Cardiac muscle cell (in vitro differentiated cells and primary cell): ENCODE results near the gene ALG12. TPM values are rescaled to one million over a fixed set of nuclear protein-coding genes. Genes with fewer than 3 reads are reported as not detected.

Source experiments
- DNase-seq, 2 donors: peaks; one replicate each; pipeline versions ENCODE4 v3.0.0 to v3.0.0-alpha.2; 2010 to 2017; ENCODE audit warnings: low read depth in 1 of 2, low spot score in 1 of 2
- H3K27ac ChIP-seq: fragments of 200-600 bp; sonication (generic); 2 replicates; pipeline ENCODE4 v1.5.1; 2016
- H3K27me3 ChIP-seq: fragments of 200-600 bp; sonication (generic); 2 replicates; pipeline ENCODE4 v1.6.0; 2016; ENCODE audit warnings: control low read depth
- H3K36me3 ChIP-seq: fragments of 200-600 bp; sonication (generic); 2 replicates; pipeline ENCODE4 v1.5.1; 2016; ENCODE audit warnings: control low read depth
- H3K4me1 ChIP-seq: fragments of 200-600 bp; sonication (generic); 2 replicates; pipeline ENCODE4 v1.8.1; 2017; ENCODE audit warnings: low read depth, mild to moderate bottlenecking, mixed run types
- H3K4me3 ChIP-seq: fragments of 200-600 bp; sonication (generic); 2 replicates; pipeline ENCODE4 v1.5.1; 2016; ENCODE audit warnings: mild to moderate bottlenecking
- H3K9me3 ChIP-seq: fragments of 200-600 bp; sonication (generic); 2 replicates; pipeline ENCODE4 v1.5.1; 2017; ENCODE audit warnings: low read depth, mild to moderate bottlenecking, control low read depth
- polyA plus RNA-seq: library from polyadenylated mRNA; unstranded; fragments of >200 nt; fragmentation: Nextera tagmentation; extraction: Ambion mirVana; gene quantifications from 2 replicates; pipeline ENCODE4 v1.2.1, GENCODE V29; 2016
- total RNA-seq: library from RNA; depleted of rRNA; stranded (reverse); fragments of >200 nt; gene quantifications from 2 replicates; pipeline ENCODE4 v1.2.3, GENCODE V29; 2016
- TF ChIP-seq, protein P1 (sequence below): IDR thresholded peaks from 2 replicates; pipeline ENCODE4 v1.5.1; 2012; ENCODE audit warnings: low read depth, mild to moderate bottlenecking, low read length

ALG12 gene
- total and polyA plus RNA-seq, 2 experiments from 2014 or later: 10.5 to 38.0 TPM

- Histone ChIP-seq H3K27me3 (no peaks in the 10 kb centered on the region), H3K36me3 (peaks cover 14% of the 10 kb centered on the region), H3K4me3 (no peak overlapping the region), H3K4me1 (no peaks in the 10 kb centered on the region), H3K27ac (no peak overlapping the region), H3K9me3 (peaks cover 3% of the 10 kb centered on the region)
- DNase-seq: no peak
- TF ChIP-seq, protein P1, sequence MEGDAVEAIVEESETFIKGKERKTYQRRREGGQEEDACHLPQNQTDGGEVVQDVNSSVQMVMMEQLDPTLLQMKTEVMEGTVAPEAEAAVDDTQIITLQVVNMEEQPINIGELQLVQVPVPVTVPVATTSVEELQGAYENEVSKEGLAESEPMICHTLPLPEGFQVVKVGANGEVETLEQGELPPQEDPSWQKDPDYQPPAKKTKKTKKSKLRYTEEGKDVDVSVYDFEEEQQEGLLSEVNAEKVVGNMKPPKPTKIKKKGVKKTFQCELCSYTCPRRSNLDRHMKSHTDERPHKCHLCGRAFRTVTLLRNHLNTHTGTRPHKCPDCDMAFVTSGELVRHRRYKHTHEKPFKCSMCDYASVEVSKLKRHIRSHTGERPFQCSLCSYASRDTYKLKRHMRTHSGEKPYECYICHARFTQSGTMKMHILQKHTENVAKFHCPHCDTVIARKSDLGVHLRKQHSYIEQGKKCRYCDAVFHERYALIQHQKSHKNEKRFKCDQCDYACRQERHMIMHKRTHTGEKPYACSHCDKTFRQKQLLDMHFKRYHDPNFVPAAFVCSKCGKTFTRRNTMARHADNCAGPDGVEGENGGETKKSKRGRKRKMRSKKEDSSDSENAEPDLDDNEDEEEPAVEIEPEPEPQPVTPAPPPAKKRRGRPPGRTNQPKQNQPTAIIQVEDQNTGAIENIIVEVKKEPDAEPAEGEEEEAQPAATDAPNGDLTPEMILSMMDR: no peak
Observed at GRCh38 chr22:49885881-49886280, 32.4 kb downstream of the ALG12 start.

DNA sequence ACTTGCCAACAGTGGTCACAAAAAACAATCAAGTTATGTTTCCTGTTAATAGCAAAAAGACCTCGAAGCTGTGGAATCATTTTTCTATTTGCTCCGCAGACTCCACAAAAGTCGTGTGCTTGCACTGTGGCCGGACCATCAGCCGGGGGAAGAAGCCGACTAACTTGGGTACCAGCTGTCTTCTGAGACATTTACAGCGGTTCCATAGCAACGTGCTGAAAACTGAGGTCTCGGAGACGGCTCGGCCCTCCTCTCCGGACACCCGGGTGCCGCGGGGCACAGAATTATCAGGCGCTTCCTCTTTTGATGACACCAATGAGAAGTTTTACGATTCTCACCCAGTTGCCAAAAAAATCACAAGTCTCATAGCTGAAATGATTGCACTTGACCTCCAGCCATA is 33.0 kb downstream of the ALG12 start:
- no peak for DNase-seq
- Histone ChIP-seq H3K9me3 (peaks cover 3% of the 10 kb centered on the region), H3K36me3 (peaks cover 14% of the 10 kb centered on the region), H3K4me1 (no peaks in the 10 kb centered on the region), H3K27ac (no peak overlapping the region), H3K27me3 (no peaks in the 10 kb centered on the region), H3K4me3 (no peak overlapping the region)
- TF ChIP-seq, protein P1: no peak

DNA sequence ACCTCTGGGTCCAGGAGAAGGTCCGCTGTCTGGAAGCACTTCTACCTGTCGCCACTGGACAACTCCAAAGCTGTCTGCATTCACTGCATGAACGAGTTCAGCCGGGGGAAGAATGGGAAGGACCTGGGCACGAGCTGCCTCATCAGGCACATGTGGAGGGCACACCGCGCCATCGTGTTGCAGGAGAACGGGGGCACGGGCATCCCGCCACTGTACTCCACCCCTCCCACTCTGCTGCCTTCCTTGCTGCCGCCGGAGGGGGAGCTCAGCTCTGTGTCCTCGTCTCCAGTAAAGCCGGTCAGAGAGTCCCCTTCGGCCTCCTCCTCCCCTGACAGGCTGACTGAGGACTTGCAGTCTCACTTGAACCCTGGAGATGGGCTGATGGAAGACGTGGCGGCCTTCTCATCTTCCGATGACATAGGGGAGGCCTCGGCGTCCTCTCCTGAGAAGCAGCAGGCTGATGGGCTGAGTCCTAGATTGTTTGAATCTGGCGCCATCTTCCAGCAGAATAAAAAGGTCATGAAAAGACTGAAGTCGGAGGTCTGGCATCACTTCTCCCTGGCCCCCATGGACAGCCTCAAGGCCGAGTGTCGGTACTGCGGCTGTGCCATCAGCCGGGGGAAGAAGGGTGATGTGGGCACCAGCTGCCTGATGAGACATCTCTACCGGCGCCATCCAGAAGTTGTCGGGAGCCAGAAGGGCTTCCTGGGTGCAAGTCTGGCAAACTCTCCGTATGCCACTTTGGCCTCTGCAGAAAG is 33.6 kb downstream of the ALG12 start:
- Histone ChIP-seq H3K27me3 (no peaks in the 10 kb centered on the region), H3K36me3 (peaks cover 14% of the 10 kb centered on the region), H3K27ac (no peak overlapping the region), H3K4me1 (no peaks in the 10 kb centered on the region), H3K4me3 (no peak overlapping the region), H3K9me3 (peaks cover 3% of the 10 kb centered on the region)
- TF ChIP-seq, protein P1: no peak
- DNase-seq: no peak

GRCh38 chr22:49884075-49884474 is 34.2 kb downstream of the ALG12 start:
- Histone ChIP-seq H3K27ac (no peak overlapping the region), H3K27me3 (no peaks in the 10 kb centered on the region), H3K36me3 (peaks cover 14% of the 10 kb centered on the region), H3K9me3 (peaks cover 3% of the 10 kb centered on the region), H3K4me3 (no peak overlapping the region), H3K4me1 (no peaks in the 10 kb centered on the region)
- no peak for DNase-seq
- TF ChIP-seq, protein P1: no peak

GRCh38 chr22:49883294-49883640 is 35.0 kb downstream of the ALG12 start:
- TF ChIP-seq, protein P1: no peak
- Histone ChIP-seq H3K36me3 (peaks cover 14% of the 10 kb centered on the region), H3K27me3 (no peaks in the 10 kb centered on the region), H3K4me1 (no peaks in the 10 kb centered on the region), H3K9me3 (peaks cover 3% of the 10 kb centered on the region), H3K27ac (no peak overlapping the region), H3K4me3 (no peak overlapping the region)
- DNase-seq: no peak
